HS-27A (cell line): Measurements from ENCODE around the gene LTBR.
A peak's percentile ranks its signal among the peaks of the same experiment; 100 is the strongest.
"Not testable (repeated sequence)": the region's sequence is repeated elsewhere in the genome, so short reads cannot be mapped to it uniquely, and the experiment has no call there.

Source experiments
- DNase-seq: peaks from one replicate; pipeline ENCODE4 v3.0.0-alpha.2; 2012; ENCODE audit warnings: low read depth, missing footprints

LTBR gene

GRCh38 chr12:6425590-6426531 is 41.9 kb downstream of the LTBR start:
- no peak for DNase-seq

- no peak for DNase-seq
Observed at GRCh38 chr12:6426882-6427671, 43.1 kb downstream of the LTBR start.

- not testable (repeated sequence) for DNase-seq
Observed at GRCh38 chr12:6427796-6428195, 43.8 kb downstream of the LTBR start.

- DNase-seq = no peak
Observed at GRCh38 chr12:6428326-6428725, 44.4 kb downstream of the LTBR start.

GRCh38 chr12:6430124-6430989 is 46.4 kb downstream of the LTBR start:
- DNase-seq = peak; percentile 94

- no peak for DNase-seq
Observed at GRCh38 chr12:6432991-6433390, 49.0 kb downstream of the LTBR start.

- DNase-seq = no peak
Observed at GRCh38 chr12:6434205-6435140, 50.5 kb downstream of the LTBR start.

- no peak for DNase-seq
Observed at GRCh38 chr12:6435961-6436715, 52.2 kb downstream of the LTBR start.

GRCh38 chr12:6437586-6437985 is 53.6 kb downstream of the LTBR start:
- no peak for DNase-seq

GRCh38 chr12:6438345-6438744 is 54.4 kb downstream of the LTBR start:
- DNase-seq = no peak

- DNase-seq = no peak
Observed at GRCh38 chr12:6440391-6440790, 56.4 kb downstream of the LTBR start.
